RPMI7951 (cell line): ENCODE data around the gene STXBP2. TPM values are rescaled to one million over a fixed set of nuclear protein-coding genes. Genes with fewer than 3 reads are reported as not detected.

Experiments used
- DNase-seq: peaks from one replicate; pipeline ENCODE4 v3.0.0-alpha.2; 2012; ENCODE audit warnings: low read depth
- total RNA-seq: library from RNA; depleted of rRNA; stranded (reverse); fragments of >200 nt; shearing (Covaris generic); gene quantifications from 2 replicates; pipeline ENCODE4 v1.2.3, GENCODE V29; 2014; rRNA removed

The STXBP2 gene
- total RNA-seq, 1 experiment from 2014 or later: 1.3 TPM

GRCh38 chr19:7679771-7680605 is 43.1 kb downstream of the STXBP2 start:
- DNase-seq: no peak

GRCh38 chr19:7680606-7681339 is 43.9 kb downstream of the STXBP2 start, which contains the start of gene TRAPPC5:
Gene TRAPPC5, plus strand, starts transcription at chr19:7680833. Its CDS starts 1,421 bp downstream, at chr19:7682254.
- peak; percentile 66 for DNase-seq

GRCh38 chr19:7681340-7682174 is 44.6 kb downstream of the STXBP2 start:
- DNase-seq: peak; percentile 49

- no peak for DNase-seq
Observed at GRCh38 chr19:7682175-7682855, 45.4 kb downstream of the STXBP2 start.

- no peak for DNase-seq
Observed at GRCh38 chr19:7685546-7686445, 48.9 kb downstream of the STXBP2 start.

GRCh38 chr19:7687177-7687576 is 50.3 kb downstream of the STXBP2 start:
- no peak for DNase-seq

GRCh38 chr19:7689165-7689564 is 52.3 kb downstream of the STXBP2 start:
- no peak for DNase-seq

GRCh38 chr19:7690779-7691258 is 53.9 kb downstream of the STXBP2 start:
- DNase-seq: no peak

GRCh38 chr19:7691497-7691896 is 54.6 kb downstream of the STXBP2 start:
- no peak for DNase-seq

GRCh38 chr19:7692417-7693088 is 55.6 kb downstream of the STXBP2 start:
- DNase-seq: no peak

GRCh38 chr19:7694499-7694898 is 57.6 kb downstream of the STXBP2 start:
- DNase-seq: no peak

Other genes with a start within 250 kb of the STXBP2 start
- 0.36 and 3.2 TPM in 2 replicates for gene PEX11G, start 148.1 kb upstream of the STXBP2 start, total RNA-seq
- gene ZNF358, start 121.0 kb upstream of the STXBP2 start, total RNA-seq: 35.8 and 50.3 TPM in 2 replicates
- gene MCOLN1, start 114.5 kb upstream of the STXBP2 start, total RNA-seq: 2.0 and 3.5 TPM in 2 replicates
- 44.7 and 51.5 TPM in 2 replicates for gene PNPLA6, start 101.4 kb upstream of the STXBP2 start, total RNA-seq
- not detected in 2 replicates for gene CAMSAP3, start 41.2 kb upstream of the STXBP2 start, total RNA-seq
- 27.7 and 29.4 TPM in 2 replicates for gene XAB2, start 7.6 kb upstream of the STXBP2 start, total RNA-seq
- gene PET100, start 7.3 kb upstream of the STXBP2 start, total RNA-seq: 80.6 and 92.9 TPM in 2 replicates
- gene PCP2, start 3.4 kb upstream of the STXBP2 start, total RNA-seq: not detected in 2 replicates
- gene RETN, start 31.9 kb downstream of the STXBP2 start, total RNA-seq: not detected in 2 replicates
- gene MCEMP1, start 40.0 kb downstream of the STXBP2 start, total RNA-seq: not detected in 2 replicates
- gene TRAPPC5, start 43.7 kb downstream of the STXBP2 start, total RNA-seq: 52.6 and 61.5 TPM in 2 replicates
- gene FCER2, start 65.0 kb downstream of the STXBP2 start, total RNA-seq: not detected in 2 replicates
- gene CLEC4G, start 95.0 kb downstream of the STXBP2 start, total RNA-seq: not detected in 2 replicates
- not detected in 2 replicates for gene CD209, start 110.4 kb downstream of the STXBP2 start, total RNA-seq
- not detected in 2 replicates for gene CLEC4M, start 126.1 kb downstream of the STXBP2 start, total RNA-seq
- 6.8 and 8.1 TPM in 2 replicates for gene EVI5L, start 193.1 kb downstream of the STXBP2 start, total RNA-seq
- not detected in 2 replicates for gene PRR36, start 237.3 kb downstream of the STXBP2 start, total RNA-seq